ENCODE measurements around the gene COL8A1.

COL8A1 gene

DNA sequence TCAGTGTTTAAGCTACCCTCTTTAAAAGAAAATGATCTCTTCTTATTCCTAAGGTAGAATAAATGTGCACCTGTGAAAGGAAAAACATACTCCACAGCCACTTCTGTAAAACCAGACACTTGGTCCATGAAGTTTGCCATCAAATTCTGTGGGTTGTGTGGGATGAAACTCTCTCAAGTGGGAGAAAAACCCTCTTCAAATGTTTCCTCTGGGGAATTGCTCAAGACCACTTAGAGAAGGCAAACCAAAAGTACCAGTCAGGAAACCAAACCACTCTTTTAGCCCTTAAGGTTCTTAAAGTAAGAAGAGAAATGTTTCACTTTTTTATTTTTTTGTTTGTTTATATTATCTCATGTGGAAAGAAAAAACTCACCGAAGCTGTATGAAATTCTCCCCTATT, 1.2 kb downstream of the COL8A1 start:
- DNase-seq, result no peak

DNA sequence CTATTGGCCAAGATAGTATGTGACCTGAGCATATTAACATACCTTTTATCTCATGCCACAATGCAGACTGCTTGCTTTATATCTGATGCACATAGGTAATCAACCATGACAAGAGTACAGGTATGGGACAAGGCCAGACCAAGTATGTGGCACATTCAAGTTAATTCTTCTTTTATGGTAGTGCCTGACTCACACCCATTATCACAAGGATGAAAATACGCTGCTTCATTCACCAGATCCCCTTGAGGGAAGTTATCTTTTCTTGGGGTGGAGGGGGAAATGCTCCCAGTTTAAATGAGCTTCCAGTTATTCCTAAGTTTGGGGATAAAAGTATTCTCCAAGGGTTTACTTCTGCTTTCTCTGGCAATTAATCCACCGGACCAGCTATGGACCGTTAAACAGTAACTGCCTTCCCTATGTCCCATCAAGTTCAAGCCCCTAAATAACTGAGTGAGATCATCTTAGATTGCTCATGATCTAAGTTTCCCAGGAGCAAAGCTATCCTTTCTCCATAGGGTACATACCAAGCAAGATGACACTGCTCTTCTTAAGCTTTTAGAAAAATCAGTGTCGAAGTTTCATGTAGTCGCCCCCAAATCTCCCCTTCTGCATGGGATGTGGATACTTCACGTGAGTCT, 1.9 kb downstream of the COL8A1 start:
- DNase-seq, result no peak

DNA sequence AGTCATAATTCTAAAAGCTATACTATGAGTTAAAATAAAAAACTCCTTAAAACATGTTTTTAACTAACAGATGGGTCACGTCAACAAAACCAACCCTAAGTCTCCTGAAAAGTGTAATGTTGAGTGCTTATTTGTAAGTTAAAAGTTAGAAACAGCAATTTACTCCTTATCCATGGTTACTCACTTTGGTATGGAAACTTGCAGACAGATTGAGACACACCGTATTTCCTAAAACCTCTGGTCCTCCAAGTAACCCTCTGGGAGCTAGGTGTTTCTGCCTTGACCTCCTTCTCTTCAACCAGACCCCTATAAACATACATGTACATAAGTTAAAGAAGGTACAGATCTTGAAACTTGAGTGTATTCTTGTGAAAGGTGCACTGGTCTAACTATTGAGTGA, 3.1 kb downstream of the COL8A1 start:
- DNase-seq, result no peak

DNA sequence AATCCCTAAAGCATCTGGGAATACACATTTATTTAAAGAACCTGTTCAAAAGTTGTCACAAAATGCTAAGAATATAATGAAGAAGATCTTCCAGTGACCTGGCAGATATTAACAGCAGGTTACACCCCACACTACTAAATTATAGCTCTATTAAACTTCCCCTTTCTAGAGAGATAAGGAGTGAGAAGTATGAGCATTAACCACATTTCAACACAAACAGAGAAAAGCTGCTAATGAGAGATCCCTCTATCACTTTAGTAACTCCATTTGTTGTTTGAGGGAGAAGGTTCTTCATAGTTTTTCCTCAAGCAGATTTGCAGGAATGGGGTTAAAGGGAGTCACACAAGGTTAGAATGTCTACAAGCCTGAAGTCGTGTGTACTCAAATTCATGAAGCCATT, 3.6 kb downstream of the COL8A1 start:
- no peak for DNase-seq

DNA sequence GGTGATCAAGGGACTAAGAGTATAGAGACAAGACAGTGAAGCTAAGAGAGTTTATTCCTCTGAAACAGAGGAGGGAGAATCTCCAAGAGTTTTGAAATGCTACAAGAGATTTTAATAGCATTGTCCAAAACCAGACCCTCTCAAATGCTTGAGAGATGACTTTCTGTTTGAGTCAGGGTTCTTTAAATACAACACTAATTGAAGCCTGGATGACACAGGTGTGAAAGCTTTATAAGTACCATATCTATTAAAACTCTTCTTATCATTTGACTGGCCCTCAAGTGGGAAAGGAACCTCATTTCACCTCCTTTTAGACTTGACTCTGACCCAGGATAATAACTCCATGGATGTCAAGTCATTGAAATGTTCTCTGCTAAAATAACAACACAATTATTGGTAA, 5.6 kb downstream of the COL8A1 start:
- no peak for DNase-seq

DNA sequence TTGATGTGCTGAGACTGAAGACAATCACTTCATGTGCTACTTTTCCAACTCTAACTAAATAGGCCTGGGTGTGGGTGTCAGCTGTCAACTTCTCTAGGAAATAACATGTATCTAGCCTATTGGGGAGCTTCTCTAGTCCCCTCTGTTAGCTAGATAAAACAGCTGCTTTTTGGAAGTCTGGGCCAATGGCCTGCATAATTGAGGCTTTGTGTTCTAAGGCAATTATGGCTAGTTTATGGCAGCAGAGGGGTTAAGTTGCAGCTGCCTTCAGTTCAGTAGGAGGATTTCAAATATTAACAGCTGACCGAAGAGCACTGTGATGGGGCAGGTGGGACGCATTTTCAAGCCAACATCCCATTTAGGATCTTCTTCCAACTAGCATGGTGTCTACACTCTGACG, 6.4 kb downstream of the COL8A1 start:
- DNase-seq, result no peak

DNA sequence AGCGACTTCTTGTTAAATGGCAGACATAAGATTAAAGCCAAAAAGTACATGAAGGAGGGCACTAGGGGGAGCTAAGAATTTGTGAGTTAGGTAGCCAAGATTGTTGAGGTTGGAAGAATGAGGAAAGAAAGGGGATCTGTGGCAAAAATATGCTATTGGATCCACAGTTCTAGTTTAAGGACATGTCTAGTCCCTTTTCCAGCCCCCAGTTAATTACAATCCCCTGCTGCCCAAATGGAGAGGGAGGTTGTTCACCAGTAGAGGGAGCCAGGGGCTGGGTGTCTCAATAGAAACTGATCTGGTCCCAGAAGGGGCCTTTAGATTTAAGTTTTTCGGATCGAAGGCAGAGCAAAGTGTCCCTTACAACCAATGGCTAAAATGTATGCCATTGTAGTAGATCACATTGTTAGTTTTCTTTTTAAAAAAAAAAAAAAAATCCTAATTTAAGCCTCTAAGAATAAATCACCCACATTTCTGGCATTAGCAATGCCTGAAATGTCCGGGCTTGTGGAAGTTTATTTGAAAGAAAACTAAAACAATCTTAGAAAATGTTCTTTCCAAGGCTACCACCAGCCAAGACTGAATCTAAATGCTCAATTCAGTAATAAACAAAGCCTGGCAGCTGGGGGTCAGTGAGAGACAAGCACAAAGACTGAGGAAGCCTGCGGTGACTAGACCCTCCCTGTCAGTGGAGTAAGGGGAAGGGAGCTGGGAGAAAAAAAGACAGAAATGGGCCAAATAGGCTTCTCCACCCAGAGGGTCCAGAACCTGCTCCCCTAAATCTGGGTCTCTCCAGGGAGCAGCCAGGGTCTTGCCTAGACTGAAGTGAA, 7.1 kb downstream of the COL8A1 start:
- peak in 1 of 56 donors; percentile 44 for DNase-seq

DNA sequence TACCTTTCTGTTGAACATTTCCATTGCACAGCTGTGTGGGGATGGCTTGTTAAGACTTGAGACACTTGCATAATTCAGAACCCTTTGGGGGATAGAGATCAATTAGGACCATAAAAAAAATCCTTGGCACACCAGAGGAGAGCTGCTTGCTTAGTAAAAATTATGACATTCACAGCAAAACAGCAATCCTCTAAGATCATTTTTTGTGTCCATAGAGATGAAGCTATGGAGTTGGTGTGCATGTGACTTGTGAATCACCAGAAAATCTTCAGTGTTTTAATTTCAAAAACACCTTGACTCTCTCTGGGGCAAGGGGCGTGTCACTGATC, 7.7 kb downstream of the COL8A1 start:
- no peak for DNase-seq

DNA sequence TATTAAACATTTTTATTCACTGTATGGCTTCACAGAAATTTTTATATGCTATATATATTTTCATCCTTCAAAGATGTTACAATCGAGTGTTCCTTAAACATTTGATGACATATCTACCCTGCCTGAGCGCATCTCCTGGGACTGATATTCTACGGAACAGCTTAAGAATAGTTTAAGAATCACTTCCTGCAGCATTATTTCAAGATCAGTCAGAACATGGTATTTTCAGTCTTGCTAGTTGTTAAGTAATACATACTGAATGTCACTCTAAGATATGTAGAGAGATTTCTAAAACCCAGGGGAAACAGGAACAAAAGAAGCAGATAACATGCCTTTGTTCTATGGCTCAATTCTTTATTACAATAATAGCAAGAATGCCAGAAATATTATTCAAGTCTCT, 8.7 kb downstream of the COL8A1 start:
- no peak for DNase-seq

DNA sequence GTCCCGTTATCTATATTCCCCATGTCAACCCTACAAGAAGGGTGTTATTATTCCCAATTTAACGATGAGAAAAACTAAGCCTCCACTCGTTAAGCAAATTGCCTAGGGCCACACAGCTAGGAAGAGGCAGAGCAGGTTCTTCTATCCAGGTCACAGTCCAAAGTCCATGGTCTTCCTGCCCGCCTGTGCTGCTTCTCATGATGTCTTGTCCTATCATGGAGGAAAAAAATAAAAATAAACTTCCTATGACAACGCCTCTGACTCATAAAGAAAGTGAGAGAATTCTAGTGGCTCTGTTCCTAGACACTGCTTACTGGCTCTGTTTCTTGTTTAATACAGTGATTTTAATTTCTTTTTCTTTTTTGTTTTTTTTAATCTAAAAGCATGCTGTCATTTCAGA, 9.7 kb downstream of the COL8A1 start:
- DNase-seq, result no peak

DNA sequence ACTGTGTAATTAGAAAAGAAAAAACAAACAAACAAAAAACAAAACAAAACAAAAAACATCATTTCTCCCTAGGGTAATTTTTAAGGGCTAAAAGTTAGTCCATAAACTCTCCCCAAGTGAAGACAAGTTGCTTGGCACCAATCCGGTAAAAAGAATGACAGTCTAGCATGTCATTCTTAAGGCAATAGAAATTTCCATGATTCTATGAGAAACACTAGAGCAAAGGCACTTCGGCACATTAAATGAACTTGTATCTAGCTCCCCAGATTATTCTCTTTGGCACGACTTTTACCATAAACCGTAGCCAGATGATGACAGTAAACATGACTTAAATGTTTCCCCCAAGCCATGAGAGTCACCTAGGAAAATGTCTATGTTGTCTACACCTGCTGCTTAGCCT, 10.1 kb downstream of the COL8A1 start:
- DNase-seq, result no peak

DNA sequence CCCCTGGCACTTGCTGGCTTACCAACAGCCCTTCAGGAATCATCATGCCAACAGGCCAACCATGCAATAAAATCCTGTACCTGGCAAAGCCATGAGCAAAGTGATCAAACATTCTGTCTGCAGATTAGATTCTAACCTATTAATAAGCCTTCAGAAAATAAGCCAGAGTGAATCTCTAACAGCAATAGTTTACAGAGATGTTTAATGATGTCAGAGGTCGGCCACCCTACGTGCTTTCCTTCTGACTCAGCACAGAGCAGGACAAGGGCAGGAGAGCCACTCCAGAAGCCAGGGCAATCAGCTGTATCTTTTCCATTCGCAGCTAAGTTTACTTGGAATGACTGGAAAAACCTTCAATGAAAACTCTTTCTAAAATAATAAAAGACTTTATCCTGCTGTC, 13.1 kb downstream of the COL8A1 start:
- DNase-seq, result no peak

DNA sequence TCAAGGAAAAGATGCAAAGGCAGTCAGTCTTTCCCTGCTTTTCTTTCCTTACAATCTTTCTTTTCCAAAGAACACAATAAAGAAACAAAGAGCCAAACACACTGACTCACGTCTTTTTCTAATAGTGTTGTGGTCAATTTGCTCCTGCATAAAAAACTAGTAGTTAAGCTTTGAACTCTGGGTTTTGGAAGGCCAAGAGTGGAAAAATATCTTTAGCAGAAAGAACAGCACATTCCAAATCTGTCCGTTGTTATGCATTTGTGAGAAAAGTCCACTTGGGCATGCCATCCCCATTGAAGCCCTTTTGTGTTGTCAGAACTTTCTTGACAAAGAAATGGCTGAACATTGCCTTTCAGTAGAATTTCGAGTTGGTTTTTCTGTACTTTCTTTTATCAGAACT, 18.2 kb downstream of the COL8A1 start:
- no peak for DNase-seq

DNA sequence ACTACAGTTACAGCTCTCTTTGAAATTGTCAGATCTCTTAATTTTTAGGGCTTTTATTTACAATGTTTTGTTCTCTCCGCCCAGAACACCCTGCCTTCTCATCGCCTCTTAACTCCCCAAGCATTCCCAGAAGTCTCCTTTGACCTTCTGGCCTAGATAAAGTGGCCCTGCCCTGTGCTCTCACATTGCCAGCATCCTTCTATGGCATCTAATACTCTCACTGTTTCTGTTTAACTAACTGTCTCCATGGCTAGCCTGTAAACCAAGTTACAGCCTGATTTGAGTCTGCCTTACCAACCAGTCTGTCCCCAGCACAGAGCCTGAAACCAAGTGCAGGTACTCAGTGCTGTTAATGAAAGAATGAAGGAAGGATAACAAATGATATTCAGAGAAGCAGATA, 19.9 kb downstream of the COL8A1 start:
- DNase-seq, result no peak

DNA sequence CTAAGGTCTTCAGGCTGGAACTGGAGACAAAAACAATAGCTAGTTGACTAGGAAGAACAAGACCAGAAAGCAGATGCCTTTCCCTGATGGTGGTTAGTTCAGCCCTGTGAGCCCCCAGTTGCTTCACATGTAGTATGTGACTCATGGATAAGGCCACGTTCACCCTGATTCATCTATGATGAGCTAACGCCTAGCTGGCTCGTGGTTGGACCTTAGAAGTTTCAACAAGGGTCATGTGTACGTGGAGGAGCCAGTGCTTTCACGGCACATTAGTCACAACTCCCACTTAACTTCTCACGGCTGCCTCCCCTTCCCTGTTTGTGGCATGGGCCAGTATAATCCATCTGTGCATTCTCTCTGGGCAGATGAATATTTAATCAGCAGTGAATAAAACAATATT, 20.6 kb downstream of the COL8A1 start:
- no peak for DNase-seq

DNA sequence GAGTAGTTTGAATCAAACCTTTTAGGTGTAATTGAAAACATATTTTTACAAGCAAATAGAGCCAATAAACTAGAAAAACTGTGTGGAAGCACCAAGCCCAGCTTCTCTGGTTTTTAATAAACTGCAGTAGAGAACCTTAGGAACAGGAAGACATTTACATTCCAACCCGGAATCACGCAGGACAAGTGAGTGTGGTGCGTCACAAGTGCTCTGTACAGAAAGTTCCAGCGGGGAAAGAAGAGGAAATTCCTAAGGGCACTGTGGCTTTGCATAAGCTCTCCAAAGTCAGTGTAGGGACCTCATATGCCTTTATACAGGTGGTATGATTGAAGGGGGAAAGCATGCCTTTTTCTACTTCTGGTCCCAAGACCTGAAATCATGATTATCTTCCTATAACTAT, 21.6 kb downstream of the COL8A1 start:
- no peak for DNase-seq

DNA sequence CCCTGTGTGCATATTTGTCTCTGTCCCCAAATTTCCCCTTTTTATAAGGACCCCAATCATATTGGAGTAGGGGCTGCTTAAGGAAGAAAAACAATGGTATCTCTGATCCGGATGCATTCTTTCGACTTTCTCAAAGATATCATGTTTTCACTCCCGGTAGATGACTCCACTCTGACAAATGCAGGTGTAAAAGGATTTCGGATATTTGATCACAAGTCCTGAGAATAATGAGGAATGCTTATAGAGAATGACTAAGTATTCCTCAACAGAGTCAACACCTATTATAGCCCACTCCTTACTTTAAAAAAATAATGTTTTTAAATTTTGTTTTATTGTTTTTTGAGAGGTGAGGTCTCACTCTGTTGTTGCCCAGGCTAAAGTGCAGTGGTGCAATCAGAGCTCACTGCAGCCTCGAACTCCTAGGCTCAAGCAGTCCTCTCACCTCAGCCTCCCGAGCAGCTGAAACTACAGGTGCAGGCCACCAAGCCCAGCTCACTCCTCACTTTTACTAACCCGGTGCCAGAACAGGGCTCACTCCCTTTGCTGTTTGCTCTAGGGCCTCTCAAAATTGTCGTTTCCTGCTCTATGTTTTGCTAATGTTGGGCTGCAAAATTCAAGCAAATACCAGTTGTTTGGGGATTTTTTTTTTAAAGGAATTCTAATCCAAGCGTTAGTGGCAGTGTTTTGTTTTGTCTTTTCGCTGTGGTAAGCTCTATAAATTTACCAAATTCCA, 24.6 kb downstream of the COL8A1 start:
- DNase-seq, result no peak

DNA sequence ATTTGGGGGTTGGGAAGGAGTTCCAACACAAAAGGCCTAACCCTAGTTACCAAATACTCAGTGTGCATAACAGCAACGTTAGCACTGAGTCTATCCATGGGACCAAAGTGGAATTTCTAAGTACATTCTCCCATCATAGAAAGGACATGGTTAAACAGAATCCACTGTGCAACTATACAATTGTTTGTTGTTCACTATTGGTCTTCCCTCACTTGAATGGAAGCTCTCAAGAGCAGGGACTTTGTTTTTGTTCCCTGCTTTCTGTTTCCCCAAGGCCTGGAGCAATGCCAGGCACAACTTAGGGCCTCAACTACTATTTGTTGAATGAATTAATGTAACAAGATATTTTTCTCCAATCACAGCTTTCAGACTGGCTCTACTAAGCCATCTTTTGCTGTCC, 25.6 kb downstream of the COL8A1 start:
- DNase-seq, result no peak

DNA sequence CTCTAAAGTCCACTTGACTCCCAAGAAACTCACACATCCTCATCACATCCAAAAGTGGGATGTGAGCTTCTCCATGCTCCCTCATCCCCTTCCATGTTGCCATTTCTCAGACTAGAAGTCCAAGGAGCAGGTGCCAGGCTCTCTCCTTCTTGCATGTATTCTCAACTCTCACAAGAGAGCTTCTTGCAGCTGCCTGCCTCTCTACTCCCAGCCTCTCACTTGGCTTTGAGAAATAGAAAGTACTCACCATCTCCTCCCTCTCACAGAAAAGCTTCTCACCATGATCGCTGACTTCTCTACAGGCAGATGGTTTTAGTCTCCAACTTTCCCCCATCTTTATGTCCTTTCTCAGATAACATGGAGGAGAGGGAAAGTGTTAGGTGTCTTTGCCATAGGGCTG, 26.6 kb downstream of the COL8A1 start:
- DNase-seq, result no peak

DNA sequence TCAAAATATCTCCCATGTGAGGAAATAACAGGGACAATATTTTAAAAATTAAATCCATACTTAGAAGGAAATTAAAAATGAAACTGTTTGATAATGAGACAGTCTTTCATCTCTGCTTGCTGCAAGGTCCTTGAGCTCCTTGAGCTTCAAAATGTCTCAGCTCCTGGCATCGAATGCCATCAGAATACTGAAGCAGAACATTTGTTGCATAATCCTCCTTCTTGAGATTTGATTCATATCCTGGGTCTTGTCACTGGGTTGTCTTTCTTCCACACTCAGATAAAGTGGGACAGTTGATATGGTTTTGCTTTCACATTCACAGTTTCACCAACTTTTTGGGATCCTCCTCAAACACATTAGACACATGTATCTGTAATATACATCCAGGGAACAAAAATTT, 27.8 kb downstream of the COL8A1 start:
- DNase-seq, result no peak

DNA sequence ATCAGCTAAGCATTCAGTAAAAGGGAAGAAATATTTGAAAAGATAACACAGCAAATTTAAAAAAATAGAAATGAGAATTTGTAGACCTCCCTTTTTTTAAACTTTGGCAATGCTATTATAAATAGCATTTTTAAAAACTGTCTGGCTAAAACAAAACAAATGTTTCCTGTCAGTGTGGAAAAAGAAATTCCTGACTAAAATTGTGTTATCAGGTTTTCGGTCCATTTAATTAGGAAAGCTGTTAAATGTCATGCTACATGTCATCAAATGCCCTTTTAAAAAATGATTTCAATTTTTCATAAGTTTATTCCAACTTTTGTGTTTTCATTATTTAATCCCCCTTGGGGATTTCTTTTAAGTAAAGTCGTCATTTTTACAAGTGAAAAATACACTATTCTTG, 29.6 kb downstream of the COL8A1 start:
- DNase-seq, result no peak

DNA sequence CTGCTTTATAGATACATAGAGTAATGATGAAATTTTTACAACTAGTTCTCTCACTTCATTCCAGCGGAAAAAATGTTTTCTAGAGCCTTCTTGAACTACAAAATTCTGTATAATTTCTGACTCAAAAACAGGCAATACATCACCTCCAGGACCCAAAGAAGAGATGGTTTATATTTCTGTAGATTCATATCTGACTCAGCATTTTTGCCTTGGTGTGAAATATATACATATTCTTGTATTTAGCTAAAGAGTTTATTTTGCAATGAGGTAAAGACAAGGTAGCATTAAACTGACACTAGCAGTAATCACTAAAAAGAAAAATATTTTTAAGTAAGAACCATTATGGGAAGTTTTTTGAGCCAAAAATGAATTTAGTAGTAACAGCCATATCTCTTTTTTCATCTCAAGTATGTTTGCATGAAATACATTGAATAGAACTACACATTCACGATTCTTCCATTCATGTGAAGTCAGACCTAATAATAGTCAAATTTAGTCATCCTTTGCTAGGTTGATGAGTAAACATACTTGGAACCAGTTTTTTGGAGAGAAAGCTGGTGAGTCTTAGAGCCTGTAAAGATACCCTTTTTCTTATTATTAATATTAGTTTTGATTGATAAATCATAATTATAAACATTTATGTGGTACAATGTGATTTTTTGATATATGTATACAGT, 31.6 kb downstream of the COL8A1 start:
- no peak for DNase-seq
